ENCODE measurements around the gene CBR1. TPM values are rescaled to one million over a fixed set of nuclear protein-coding genes. Genes with fewer than 3 reads are reported as not detected.
"Not testable (repeated sequence)": the region's sequence is repeated elsewhere in the genome, so short reads cannot be mapped to it uniquely, and the experiment has no call there.

Gene CBR1
- polyA plus RNA-seq, 3 donors = 32.8 to 58.3 (median 57.7) TPM

DNA sequence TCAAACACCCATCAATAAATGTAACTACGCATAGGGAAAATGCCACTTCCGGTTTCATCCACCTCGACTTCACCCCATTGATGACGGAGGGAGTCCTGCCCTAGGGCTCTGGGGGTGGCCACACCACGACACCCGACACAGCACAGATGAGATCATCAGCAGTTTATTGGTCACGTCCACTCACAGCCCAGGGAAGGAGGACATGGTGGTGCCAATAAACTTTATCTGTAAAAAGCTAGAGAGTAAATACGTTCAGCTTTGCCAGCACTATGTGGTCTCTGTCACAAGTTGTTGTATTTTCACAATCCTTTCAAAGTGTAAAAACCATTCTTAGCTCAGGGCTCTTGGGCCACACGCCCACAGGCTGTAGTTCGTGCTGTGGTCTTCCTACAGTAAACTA is 25.8 kb upstream of the CBR1 start:
- no peak overlapping the region for H3K27ac ChIP-seq (ENCODE audit: low read depth, low read length)
- 73 to 88% (median 83%) methylated on average over 10 of the region's 10 CpGs for WGBS, 3 donors

DNA sequence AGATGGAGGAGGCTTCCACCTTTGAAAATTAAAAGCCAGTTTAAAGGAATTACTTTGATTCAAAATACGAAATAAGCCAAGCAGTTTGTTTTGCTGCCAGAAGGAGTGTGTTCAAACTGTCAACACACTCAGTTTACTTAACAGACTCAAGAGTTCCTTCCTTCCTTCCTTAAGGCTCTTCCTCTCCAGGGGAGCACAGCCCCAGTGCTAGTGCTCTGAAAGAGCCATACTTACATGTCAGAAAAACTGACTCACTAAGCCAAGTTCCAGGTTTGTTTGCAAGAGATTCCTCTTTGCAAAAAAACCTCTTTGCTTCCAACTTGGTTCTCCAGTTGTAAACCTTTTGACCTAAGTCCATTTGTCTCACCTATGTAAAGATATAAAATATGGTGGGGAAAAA is 23.8 kb upstream of the CBR1 start:
- WGBS, 3 donors = 42 to 76% (median 56%) methylated on average over 1 of the region's 1 CpG
- no peak overlapping the region for H3K27ac ChIP-seq (ENCODE audit: low read depth, low read length)

GRCh38 chr21:36047139-36047538 is 22.7 kb upstream of the CBR1 start:
- H3K27ac ChIP-seq (ENCODE audit: low read depth, low read length) = no peak overlapping the region
- WGBS, 3 donors = 80 to 90% (median 86%) methylated on average over 7 of the region's 7 CpGs

DNA sequence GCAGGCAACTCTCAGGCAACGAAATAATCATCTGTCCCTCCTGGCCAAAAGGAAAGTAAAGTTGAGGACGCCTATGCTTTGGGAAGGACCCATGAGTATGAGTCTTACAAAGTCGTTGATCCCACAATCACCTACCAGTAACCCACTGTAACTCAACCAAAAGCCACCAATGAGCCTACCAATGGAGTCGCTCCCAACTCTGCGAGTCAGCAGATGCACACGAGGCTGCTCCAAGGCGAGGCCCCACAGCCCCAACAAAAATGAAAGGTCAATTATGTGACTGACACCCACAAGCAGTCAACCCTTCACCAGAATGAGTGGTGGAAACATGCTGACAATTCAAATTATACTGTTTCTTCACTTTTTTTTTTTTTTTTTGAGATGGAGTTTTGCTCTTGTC is 21.5 kb upstream of the CBR1 start:
- 97% methylated on average over 7 of the region's 7 CpGs for WGBS, 3 donors
- H3K27ac ChIP-seq (ENCODE audit: low read depth, low read length) = no peak overlapping the region

DNA sequence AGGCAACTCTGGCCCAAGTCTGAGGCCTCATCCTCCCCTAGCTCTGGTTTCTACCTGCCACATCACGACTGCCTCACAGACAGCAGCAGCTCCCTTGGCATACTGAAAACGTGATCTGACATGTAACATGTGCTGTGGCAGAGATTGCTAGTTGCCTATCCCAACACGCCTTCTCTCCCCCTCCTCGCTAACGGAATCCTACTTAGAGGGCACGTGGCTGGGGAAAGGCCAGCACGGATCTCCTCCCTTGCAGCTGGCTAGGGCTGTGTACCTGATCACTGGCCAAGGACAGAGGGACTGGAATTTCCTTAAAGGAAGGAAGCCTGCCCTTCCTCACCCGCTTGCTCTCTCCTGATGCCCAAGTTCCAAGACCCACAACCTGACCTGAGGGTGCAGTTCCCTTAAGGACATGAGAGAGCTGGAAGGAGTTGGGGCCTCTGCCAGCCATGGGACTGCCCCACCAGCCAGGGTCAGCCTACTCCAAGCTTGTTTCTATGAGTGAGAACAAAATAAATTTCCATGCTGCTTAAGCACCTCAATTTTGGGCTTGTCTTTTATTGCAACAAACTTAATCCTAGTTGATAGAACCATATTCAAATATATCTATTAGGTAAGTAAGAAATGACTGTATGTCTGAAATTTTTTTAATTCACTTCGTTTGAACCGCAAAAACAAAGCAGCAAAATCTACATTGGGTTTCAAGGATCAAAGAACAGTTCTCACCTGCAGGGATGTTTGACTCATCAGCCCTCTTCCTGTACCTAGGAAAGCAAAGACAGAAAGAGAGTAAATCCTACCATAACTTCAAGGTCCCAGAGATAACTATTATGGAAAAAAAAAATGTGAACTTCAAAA is 16.7 kb upstream of the CBR1 start:
- 70 to 86% (median 72%) methylated on average over 10 of the region's 10 CpGs for WGBS, 3 donors
- no peak overlapping the region for H3K27ac ChIP-seq (ENCODE audit: low read depth, low read length)

GRCh38 chr21:36053715-36054062 is 16.1 kb upstream of the CBR1 start:
- H3K27ac ChIP-seq (ENCODE audit: low read depth, low read length) = no peak overlapping the region
- whole genome bisulfite sequencing, 3 donors = 85 to 86% (median 86%) methylated on average over 3 of the region's 3 CpGs

GRCh38 chr21:36055551-36055950 is 14.3 kb upstream of the CBR1 start:
- WGBS, 3 donors = 93 to 100% (median 95%) methylated on average over 3 of the region's 3 CpGs
- no peak overlapping the region for H3K27ac ChIP-seq (ENCODE audit: low read depth, low read length)

DNA sequence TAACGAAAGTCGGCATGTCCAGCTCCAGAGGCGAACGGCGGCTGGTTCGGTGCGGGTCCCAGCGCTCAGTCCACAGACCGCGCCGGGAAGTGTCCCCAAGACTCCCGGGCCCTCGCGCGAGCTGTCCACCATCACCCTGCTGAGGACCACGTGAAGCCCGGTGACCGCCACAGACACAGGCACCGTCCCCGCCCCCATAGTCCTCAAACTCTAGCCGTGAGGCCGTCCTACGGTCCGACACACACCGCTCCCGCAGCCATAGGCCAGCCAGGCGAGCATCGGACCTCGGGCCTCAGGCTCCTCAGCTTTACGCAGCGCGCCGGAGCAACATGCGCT is 10.0 kb upstream of the CBR1 start:
- 1% methylated on average over 34 of the region's 34 CpGs for WGBS, 3 donors
- H3K27ac ChIP-seq (ENCODE audit: low read depth, low read length) = no peak overlapping the region

DNA sequence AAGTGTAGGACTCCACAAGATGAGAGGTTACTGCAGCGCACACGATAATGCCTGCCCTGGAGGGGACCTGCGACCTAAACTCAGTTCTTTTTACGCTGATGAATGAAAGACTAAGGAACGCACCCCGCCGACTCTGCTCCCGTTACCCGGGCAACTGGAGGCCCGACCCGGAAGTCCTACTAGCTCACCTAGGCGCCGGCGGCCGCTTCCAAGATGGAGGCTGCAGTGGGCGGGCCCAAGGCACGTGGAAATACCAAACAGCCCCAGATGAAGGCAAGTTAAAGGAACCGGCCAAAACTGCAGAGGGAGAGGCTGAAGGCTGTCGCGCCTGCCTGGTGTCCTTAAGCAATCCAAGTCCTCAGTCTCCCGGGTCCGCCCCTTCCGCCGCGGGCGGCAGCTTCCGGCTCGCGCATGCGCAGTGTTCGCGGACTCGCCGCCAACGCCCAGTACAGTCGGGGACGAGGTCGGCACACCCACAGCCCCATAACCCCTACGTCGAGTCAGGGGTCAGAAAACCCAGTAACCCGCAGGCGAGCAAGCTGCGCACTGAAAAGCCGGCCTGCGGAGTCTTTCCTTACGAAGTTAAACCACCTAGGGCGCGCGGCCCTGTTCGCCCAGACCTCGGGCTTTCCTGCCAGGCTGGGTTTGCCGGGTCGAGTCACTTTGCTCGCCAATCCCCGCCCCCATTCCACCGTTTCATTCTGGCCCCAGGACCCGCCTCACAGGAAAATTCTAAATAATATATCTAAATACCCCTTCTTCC is 9.5 kb upstream of the CBR1 start, which contains the start of gene SETD4:
Gene SETD4 (minus strand): TSS at position 368 of the 763 bp plus-strand sequence. CDS start 1,638 bp downstream, outside the sequence.
- WGBS, 3 donors = 0% methylated on average over 54 to 57 of the region's 57 CpGs
- peak within 1 kb of the TSS; percentile 40 for H3K27ac ChIP-seq (ENCODE audit: low read depth, low read length)

- WGBS, 3 donors = 94 to 100% (median 94%) methylated on average over 2 of the region's 2 CpGs
- H3K27ac ChIP-seq (ENCODE audit: low read depth, low read length) = no peak overlapping the region
Observed at GRCh38 chr21:36061445-36061844, 8.4 kb upstream of the CBR1 start.

DNA sequence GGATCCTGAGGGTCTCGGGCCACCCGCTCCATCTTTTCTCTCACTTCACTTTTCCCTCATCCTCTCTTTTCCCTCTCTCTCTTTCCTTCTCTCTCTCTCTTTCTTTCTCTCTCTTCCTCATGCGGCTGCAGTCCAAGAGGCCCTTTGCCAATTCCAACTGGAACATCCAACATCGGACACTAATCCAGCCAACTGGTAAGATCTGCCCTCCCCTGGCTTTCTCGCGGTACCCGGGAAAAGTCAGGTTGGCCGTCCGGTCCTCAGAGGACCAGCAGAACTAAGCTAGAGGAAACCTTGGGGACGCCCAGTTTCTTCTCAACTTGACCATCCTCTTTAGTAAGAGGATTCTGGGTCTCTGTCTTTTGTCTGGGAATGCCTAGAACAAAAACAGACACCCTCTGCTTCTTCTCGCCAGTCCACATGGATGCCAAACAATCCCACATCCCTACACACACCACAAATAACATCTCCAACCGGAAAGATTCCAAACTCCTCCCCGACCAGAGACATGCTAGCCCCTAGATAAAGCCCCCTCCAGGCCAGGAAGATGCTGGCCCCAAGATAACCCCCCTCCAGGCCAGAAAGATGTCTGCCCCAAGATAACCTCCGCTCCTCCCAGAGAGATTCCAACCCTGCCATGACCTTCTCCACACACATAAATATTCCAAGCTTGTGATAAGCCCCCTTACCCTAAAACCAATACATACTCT is 6.3 kb upstream of the CBR1 start:
- WGBS, 3 donors = 84 to 88% (median 85%) methylated on average over 14 of the region's 14 CpGs
- no peak overlapping the region for H3K27ac ChIP-seq (ENCODE audit: low read depth, low read length)

- no peak overlapping the region for H3K27ac ChIP-seq (ENCODE audit: low read depth, low read length)
- WGBS, 3 donors = 84 to 89% (median 87%) methylated on average over 4 of the region's 4 CpGs
Observed at GRCh38 chr21:36064085-36064460, 5.8 kb upstream of the CBR1 start.

GRCh38 chr21:36065497-36066036 is 4.3 kb upstream of the CBR1 start:
- 30 to 79% (median 65%) methylated on average over 3 of the region's 3 CpGs for WGBS, 3 donors
- no peak overlapping the region for H3K27ac ChIP-seq (ENCODE audit: low read depth, low read length)

DNA sequence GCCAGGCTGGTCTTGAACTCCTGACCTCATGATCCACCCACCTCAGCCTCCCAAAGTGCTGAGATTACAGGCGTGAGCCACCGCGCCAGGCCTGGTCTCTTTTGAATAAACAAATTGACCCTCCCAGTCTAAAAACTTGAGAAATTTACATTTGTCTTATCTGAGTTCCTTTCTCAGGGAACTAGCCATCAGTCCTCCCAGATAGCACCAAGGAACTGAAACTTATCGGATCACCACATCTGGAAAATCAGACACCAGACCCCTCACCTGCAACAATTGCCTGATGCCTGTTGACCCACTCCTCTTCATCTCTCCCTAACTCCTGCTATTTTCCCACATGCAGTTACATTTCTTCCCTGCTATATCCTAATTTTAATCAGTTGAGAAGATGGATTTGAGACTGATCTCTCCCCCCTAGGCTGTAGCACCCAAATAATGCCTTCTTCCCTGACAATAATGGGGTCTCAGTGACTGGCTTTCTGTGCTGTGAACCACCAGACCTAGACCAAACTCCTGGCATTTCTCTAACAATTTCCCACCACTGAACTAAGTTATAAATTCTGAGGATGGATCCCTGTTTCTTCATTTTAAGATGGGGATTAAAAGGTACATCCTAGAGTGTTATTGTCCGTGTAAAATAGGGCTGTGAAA is 951 bp upstream of the CBR1 start:
- WGBS, 3 donors = 95 to 98% (median 98%) methylated on average over 5 of the region's 5 CpGs
- H3K27ac ChIP-seq (ENCODE audit: low read depth, low read length) = no peak overlapping the region

GRCh38 chr21:36070999-36071398 is 1.2 kb downstream of the CBR1 start:
- 56 to 86% (median 84%) methylated on average over 7 of the region's 7 CpGs for WGBS, 3 donors
- H3K27ac ChIP-seq (ENCODE audit: low read depth, low read length) = no peak overlapping the region

DNA sequence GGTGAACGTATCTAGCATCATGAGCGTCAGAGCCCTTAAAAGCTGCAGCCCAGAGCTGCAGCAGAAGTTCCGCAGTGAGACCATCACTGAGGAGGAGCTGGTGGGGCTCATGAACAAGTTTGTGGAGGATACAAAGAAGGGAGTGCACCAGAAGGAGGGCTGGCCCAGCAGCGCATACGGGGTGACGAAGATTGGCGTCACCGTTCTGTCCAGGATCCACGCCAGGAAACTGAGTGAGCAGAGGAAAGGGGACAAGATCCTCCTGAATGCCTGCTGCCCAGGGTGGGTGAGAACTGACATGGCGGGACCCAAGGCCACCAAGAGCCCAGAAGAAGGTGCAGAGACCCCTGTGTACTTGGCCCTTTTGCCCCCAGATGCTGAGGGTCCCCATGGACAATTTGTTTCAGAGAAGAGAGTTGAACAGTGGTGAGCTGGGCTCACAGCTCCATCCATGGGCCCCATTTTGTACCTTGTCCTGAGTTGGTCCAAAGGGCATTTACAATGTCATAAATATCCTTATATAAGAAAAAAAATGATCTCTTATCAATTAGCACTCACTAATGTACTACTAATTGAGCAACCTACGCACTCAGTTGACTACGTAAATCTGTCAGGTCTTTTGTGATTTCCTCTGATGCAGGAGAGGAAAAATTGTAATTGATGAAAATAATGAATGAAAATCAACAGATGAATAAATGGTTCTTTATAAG is 2.8 kb downstream of the CBR1 start:
- WGBS, 3 donors = 97 to 99% (median 99%) methylated on average over 12 of the region's 12 CpGs
- H3K27ac ChIP-seq (ENCODE audit: low read depth, low read length) = no peak overlapping the region

DNA sequence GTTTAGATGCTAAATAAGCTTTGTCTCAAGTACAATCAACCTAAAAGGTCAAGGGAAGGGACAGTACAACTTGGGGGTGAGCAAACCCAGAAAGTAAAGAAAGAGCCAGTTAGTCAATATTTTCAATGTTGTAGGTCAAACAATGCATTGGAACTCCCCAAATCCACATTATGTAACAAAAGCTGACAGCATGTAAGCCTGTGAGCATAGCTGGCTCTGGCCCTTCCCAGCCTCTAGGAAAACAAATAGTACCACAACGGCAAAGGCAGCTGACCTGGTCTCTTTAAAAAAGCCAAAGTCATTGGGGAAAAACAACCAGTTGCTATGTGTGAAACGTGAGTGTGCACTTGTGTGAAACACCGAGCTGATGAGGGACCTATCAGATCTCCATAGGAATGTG is 3.4 kb downstream of the CBR1 start:
- no peak overlapping the region for H3K27ac ChIP-seq (ENCODE audit: low read depth, low read length)
- 16 to 54% (median 33%) methylated on average over 3 of the region's 3 CpGs for WGBS, 3 donors

DNA sequence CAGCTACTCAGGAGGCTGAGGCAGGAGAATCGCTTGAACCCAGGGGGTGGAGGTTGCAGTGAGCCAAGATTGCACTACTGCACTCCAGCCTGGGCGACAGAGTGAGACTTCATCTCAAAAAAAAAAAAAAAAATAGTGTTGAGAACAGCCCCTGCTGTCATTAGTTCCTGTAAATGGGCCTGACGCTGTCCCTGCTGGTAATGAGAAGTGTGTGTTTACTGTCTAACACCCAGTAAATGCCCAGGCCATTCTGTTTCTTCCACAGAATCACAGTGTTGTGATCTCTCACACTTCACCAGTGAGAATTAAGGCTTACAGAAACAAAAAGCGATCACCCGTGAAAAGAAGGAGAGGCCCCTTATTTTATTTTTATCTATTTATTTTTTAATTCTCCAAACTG is 4.1 kb downstream of the CBR1 start:
- not testable (repeated sequence) for H3K27ac ChIP-seq (ENCODE audit: low read depth, low read length)
- WGBS, 3 donors = 88 to 97% (median 90%) methylated on average over 4 to 5 of the region's 5 CpGs
